Measurements from ENCODE around the gene EYS.

Gene EYS

DNA sequence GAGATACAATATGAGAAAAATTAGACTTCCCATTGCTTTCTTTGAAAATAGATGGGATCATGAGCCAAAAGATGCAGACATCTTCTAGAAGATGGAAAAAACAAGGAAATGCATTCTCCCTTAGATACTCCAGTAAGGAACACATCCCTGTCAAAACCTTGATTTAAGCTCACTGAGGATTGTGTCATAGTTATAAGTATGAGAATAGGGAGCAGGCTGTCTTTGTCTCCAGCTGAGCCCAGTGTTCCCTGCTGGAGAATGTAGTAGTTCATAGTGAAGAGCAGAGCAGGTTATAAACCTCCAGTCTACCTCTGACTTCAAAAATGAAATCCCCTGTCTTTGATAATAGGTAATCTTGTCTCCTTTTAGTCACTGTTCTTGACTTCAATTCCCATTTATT is 1481.5 kb downstream of the EYS start:
- TF ChIP-seq, protein P1, sequence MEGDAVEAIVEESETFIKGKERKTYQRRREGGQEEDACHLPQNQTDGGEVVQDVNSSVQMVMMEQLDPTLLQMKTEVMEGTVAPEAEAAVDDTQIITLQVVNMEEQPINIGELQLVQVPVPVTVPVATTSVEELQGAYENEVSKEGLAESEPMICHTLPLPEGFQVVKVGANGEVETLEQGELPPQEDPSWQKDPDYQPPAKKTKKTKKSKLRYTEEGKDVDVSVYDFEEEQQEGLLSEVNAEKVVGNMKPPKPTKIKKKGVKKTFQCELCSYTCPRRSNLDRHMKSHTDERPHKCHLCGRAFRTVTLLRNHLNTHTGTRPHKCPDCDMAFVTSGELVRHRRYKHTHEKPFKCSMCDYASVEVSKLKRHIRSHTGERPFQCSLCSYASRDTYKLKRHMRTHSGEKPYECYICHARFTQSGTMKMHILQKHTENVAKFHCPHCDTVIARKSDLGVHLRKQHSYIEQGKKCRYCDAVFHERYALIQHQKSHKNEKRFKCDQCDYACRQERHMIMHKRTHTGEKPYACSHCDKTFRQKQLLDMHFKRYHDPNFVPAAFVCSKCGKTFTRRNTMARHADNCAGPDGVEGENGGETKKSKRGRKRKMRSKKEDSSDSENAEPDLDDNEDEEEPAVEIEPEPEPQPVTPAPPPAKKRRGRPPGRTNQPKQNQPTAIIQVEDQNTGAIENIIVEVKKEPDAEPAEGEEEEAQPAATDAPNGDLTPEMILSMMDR (IDR thresholded peaks at IDR 0.05) = no peak

DNA sequence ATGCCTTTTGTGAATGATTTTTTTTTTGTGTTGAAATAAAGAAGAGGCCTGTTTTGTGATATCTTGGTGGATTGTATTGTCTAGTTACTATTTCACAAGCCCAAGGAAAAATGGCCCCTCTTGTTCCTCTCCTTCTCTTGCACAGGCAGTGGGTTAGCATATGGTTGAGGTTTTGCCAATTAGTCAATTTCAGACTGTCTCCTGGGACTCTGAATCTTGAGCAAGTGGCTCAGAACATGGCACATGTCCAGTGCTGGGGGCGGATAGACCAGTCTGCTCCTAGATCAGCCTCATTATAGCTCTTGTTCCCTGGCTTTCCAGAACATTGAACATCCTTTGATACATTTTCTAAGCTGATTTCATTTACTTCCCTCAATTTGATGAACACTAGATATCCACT is 1482.2 kb downstream of the EYS start:
- TF ChIP-seq, protein P1 (IDR thresholded peaks at IDR 0.05) = no peak

DNA sequence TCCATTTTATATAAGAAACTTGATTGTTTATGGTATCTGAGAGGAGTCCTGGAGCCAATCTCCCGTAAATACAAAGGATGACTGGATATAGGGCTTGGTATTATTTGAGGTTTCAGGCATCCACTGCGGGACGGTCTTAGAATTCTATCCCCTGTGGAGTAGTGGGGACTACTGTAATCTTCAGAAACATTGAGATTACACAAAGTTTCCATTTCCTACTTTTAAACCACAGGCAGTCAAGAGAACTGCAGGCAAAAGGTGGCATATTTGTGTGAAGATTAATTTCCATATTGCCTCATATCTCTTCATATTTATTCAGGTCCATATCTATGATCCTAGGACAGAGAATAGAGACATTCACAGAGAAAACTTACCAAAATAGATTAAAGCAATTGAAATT is 1485.2 kb downstream of the EYS start:
- TF ChIP-seq, protein P1 (IDR thresholded peaks at IDR 0.05) = no peak

DNA sequence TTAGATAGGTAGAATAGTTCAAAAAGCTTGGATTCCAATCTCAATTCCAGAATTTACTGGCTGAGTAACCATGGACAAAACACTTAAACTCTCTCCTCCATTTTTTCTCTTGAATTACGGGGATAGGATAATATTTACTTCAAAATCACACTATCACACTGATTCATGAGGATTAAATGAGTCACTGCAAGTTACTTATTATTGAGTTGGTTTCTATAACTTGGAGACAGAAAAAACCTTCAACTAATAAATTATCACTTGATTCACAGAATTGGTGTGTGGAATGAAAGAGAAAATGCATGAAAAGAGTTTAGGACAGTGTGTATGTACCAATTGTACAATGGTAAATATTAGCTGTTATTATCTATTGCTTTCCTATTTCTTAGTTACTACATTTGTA is 1486.2 kb downstream of the EYS start:
- TF ChIP-seq, protein P1 (IDR thresholded peaks at IDR 0.05) = no peak

DNA sequence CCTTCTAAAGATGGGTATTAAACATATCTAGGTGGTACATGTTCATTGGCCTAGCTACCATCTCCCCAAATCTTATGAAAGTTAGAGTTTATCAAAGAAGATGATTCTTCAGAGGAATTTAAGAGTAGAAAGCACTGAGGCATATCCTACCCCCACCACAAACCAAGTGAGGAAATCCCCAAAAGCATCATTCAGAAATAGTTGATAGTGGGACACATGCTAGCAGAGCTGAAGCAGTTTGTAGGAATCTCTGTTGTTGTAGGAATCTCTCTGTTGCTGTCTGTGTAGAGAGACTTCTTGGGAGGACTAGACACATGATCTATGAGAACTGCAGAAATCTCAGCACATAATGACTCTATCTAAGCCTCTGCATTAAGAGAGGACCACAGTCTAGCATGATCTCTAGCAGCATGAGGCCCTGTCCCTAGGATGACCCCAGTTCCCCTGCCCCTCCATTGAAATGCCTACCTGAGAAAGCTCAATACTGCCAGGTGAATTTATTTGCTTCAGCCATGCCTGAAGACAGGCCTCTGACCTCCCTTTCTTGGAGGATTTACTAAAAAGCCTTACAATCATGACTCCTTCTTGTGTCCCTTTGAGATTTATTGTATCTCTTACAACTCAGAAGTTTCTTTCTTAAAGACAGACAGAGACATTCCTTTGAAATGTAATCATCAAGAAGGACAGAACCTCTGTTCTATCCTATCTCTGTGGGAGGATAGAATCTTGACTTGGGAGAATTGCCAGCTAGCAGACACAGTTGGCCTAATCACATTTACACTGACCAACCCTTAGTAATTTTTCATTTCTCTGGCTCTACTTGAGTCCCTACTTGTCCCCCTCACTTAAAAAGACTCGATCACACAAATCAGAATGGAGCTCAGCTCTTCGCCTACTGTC is 1489.1 kb downstream of the EYS start:
- TF ChIP-seq, protein P1 (IDR thresholded peaks at IDR 0.05) = no peak

DNA sequence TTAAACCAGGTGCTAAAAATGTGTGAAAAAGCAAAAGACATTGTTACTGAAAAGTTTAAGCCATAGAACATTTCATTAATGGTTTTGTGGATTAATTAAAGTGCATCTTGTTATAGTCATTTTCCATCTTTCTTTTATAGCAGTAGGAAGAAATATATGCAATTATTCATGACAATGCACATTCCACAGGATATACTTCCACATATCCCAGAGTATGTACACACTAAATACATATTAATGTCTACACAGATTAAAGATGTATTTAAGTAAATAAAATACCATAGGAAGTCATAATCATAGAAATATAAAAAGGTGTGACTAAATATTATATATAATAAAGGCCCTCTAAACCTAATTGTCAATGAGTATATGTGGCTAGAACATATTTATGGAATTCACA is 1492.7 kb downstream of the EYS start:
- TF ChIP-seq, protein P1 (IDR thresholded peaks at IDR 0.05) = no peak

DNA sequence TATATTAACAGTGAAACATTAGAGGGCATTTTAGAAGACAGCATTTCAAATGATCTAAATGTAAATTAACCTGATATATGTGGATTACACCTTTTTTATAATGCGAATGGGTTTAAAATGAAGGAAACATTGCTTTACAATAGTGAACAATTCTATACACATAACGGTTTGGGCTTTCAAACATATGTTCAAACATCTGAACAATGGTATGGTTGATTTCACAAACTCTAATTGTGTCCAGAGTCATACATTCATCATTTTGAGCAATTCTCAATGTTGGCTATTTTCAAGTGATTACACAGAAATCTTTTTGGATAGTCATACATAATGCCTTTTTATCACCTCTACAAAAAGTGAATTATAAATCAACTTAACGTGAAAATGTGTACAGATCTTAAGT is 1493.3 kb downstream of the EYS start:
- TF ChIP-seq, protein P1 (IDR thresholded peaks at IDR 0.05) = no peak

All from LNCAP (cell line).